HCEC 1CT (cell line): ENCODE data around the gene KCTD18.

Source experiments
- DNase-seq: peaks from one replicate; pipeline ENCODE4 v3.0.0-alpha.2; 2017

Gene KCTD18

GRCh38 chr2:200484934-200485333 lies 24.9 kb downstream of the KCTD18 start:
- no peak for DNase-seq

DNA sequence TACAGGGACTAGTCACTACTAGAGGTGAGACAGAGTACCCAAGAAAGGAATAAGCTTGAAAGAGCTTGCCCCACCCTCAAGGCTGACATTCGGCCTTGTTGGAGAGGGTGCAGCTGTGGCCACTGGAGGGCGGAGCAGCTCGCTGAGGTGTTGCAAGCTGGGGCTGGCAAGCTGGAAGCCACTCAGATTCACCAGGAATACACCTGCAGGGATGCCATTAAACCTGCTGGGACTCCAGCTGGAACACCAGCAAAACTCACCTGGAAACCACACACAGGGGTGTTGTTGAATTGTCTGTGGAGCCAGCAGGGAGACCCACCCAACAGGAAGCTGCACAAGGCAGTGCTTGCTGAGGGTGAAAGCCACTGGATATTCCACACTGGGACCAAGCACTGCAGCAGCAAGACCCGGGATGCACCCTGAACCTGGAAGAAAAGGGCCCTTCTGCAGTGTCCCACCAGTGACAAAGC lies 26.1 kb downstream of the KCTD18 start:
- DNase-seq, result peak; percentile 48

DNA sequence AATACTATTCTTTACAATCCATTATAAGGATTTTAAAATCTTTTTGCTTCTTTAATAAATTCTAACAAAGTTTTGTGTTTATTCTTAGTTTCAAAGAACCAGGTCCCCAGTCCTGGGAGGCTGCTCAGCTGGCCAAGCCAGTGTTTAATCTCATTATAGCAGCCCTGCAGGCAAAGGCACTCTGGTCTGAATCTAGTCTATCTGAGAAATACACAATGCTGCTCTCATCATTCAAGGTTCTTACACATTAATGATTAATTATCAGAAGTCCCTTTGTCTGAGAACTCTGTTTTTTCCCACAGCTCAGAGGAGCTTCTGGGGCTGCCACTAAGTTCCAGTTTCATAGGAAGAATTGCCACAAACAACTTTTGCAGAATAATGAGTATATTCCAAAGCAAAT lies 27.7 kb downstream of the KCTD18 start:
- no peak for DNase-seq

DNA sequence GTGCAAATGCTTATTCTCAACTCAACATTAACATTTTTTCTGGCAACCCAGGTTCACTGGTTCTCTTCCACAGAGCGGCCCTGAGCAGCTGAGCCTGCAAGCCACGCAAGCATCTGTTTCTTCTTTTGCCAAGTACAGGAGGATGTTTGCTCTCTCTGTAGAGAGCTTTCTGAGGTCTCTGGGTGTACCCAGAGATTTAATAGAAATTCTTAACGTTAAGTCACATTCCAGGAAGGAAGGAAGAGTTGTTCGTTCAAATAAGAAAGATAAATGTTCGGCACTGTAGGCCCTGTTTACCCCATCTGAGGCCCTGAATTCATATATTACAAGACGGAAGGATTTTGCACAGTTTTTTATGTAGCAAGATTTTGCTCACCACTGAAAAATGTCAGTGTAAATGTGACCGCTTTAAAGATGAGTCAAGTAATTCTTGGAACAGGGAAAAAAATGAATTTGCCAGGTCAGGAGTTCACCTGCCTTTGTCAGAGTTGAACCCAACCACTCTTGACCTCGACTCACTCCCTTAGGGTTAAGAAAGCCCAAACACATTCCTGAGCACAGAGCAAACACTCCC lies 30.1 kb downstream of the KCTD18 start:
- peak; percentile 87 for DNase-seq

- peak; percentile 9 for DNase-seq
These were observed 32.2 kb downstream of the KCTD18 start for GRCh38 chr2:200477667-200478131.

DNA sequence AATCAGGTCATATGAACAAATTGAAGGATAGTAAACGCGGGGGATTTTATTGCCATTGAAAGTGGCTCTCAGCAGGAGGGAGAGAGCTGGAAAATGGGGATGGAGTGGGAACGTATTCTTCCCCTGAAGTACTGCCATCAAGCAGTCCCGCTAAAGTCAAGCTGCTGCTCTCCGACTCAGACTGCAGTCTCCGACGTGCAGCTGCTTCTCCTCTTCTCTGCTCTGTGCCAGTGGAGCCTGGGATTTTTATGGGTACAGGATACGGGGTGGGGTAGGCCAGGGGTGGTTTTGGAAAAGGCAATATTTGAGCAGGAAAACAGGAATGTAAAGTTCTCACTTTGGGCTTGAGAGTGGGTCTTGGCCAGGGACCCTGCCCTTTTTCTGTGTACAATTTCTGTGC lies 33.0 kb downstream of the KCTD18 start:
- no peak for DNase-seq

- no peak for DNase-seq
These were observed 34.1 kb downstream of the KCTD18 start for GRCh38 chr2:200475795-200476194.

DNA sequence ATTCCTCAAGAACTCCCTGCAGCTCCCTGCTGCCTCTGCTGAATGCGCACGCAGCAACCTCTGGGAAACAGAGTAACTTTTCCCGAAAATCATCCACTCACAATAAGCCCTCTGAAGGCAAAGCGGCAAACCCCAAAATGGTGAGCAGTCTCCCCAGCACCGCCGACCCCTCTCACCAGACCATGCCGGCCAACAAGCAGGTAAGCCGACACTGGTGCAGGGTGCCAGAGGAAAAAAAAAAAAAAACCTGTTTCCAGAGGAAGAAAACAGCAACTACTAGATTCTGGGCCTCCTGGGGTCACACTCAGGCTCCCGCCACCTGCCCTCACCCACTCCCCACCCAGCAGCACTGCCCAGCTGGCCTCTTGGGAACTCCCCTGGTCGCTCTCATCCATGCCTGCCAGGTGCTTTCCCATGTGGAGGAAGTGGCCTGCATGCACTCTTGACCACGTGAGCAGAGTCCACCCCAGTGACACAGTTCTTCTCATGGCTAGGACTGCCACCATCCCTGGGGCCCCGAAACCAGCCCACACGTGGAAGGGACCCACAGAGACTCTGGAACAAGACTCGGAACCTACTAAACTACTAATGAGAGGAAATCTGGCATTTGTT lies 36.9 kb downstream of the KCTD18 start:
- DNase-seq, result no peak

DNA sequence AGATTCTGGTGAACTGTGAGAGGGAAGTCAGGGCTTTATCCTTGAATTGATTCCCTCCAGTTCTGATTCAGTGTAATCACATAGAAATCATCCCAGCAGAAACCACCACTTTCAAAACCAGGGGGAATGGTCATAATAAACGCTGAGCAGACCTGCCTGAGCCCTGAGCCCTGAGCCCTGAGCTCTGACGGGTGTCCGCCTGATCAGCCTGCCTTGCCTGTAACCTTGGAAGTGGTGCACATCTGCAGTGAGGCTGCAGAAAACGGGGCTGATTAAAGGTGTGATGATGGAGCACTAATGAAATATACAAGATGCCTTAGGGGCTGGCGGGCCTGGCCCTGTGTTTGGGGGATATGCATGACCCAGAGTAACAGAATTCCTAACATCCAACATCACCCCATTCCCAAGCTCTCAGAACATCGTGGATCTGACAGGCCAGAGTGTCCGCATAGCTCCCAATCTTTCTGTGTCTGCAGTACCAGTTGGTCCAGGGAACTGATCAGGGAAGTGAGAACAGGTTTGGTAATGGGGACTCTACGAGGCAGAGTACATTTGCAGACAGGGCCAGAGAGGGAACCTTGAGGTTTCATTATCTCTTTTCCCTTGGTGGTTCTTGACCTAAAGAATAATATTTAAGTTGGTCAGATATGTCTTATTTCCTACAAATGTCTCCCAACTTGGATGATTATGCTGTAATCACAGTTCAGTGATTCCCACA lies 37.8 kb downstream of the KCTD18 start:
- no peak for DNase-seq

GRCh38 chr2:200471324-200471848 lies 38.5 kb downstream of the KCTD18 start:
- DNase-seq, result peak; percentile 14

DNA sequence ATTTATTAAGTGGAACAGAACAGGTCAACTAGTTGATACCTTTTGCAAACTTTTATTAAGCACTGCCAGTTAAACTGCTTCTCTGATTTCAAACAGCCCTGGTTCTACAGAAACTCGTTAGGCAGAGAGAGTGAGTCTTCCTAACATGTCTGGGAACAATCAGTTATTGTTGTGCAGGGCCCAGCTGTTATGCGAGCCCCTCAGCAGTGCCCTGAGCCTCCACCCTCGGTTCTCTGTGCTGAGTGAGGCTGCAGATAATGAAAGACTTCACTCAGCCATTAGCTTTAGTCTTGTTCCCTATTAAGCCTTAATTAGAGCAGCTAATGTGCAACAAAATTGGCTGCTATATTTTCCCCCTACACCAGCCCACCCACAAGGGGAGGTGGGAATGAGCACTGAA lies 39.6 kb downstream of the KCTD18 start:
- no peak for DNase-seq

- no peak for DNase-seq
These were observed 40.1 kb downstream of the KCTD18 start for GRCh38 chr2:200469708-200470211.

- DNase-seq, result no peak
These were observed 41.8 kb downstream of the KCTD18 start for GRCh38 chr2:200467806-200468681.

GRCh38 chr2:200466425-200467418 lies 43.1 kb downstream of the KCTD18 start:
- DNase-seq, result no peak

GRCh38 chr2:200463452-200463851 lies 46.4 kb downstream of the KCTD18 start:
- no peak for DNase-seq

DNA sequence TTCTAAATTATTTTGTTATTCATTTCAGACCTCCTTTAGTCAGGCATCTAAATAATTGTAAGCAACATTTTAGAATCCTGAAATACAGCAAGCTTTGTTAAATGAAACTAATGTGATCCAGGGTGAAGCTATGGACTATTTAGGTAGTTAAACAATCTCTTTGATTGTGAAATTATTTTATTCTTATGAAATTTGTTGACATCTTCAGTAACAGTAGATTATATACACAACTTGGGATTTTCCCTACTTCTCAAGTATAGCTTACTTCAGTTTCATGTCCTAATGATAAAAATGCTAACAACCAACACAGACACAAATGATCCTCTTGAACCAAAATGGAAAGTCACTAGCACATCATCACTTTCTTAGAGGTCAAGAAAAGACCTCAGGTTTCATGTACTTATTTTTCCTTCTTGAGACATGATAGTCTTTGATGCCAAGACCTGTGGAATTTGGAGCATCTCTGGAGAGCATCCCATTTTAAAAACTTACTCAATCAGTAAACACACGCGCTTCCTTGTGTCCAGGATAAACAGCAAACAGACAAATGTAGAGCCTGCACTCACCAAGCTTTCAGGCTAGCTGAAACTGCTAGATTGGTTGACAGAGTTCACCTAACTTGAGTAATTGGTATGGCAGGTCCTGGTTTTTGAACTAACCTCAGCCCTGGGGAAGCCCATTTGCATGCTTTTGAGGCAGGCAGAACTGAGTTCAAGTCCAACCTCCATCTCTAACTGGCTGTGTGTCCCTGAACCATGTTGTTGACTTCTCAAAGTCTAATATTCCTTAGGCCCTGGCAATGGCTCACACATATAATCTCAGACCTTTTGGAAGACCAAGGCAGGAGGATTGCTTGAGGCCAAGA lies 47.8 kb downstream of the KCTD18 start:
- DNase-seq, result no peak

DNA sequence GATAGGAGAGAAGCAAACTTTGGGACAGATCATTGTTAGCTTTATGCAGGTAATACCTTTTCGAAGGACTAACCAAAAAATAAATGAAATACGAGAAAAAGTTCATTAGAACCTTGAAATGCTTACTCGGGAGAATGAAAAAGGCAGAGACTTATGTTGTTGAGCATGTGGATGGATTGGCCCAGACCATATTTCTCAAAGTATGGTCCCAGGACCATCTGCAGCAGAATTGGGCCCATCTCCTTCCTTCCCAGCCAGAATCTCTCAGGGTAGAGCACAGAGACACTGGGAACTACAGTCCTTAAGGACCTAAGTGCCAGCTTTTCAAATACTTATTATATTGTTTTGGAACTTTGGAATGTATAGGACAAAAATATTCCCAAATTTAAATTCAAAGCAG lies 50.8 kb downstream of the KCTD18 start:
- no peak for DNase-seq

GRCh38 chr2:200456567-200456966 lies 53.3 kb downstream of the KCTD18 start:
- no peak for DNase-seq

DNA sequence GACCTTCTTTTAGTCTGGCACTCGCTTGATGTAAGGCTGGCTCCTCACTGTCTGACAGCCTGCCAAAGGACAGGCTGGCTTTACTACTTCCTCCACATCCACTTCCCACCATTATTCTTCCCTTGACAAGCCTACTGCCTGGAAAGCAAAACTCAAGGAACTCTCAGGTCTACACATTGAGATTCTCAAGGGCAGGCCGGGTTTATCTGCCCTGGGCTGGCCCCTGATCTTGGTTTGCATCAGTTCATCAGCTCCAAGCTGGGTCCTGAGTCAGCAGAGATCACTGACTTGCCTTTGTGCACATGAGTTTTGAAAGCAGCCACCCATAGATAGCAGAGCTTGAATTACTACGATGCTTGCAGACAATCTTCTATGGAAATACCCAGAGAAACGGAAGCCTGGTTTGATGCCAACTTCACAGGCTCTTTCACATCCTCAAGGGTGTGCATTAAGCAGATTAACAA lies 53.9 kb downstream of the KCTD18 start:
- no peak for DNase-seq
